HCT116 (cell line): ENCODE data around the gene SLC12A7. TPM values are rescaled to one million over a fixed set of nuclear protein-coding genes. Genes with fewer than 3 reads are reported as not detected.

Experiments used
- ATAC-seq: fragments of 200-7000 bp; cut with Tn5 transposase; 2 replicates; pipeline ENCODE4 v1.9.1; 2020; ENCODE audit warnings: mild to moderate bottlenecking, moderate library complexity
- BruUV-seq: library from RNA; stranded (reverse); fragments of 400-500 nt; replicated peaks from 2 replicates; lab custom pipeline; 2021; lab: Mats Ljungman, UMichigan
- CTCF ChIA-PET: fragments of 300-600 bp; sonication (Branson Sonifier 250); formaldehyde crosslinking; loops from one replicate; lab custom pipeline; 2021; ENCODE audit warnings: antibody characterized with exemption; lab: Charles Lee
- POLR2A ChIA-PET: fragments of 300-600, 350-600 bp; sonication (Branson Sonifier 250); formaldehyde crosslinking; loops from one replicate; lab custom pipeline; 2021; ENCODE audit warnings: antibody characterized with exemption; lab: Charles Lee
- RAD21 ChIA-PET, 2 experiments: fragments of 300-600 bp; sonication (Branson Sonifier 250); formaldehyde crosslinking; loops; one replicate each; lab custom pipeline; 2023; ENCODE audit warnings: low total read pairs in 2 of 2; ENCODE audit not compliant: uncharacterized antibody in 2 of 2, unreplicated experiment in 2 of 2, low non-redundant PET in 1 of 2; lab: Charles Lee
- DNase-seq: peaks from one replicate; pipeline ENCODE4 v3.0.0-alpha.2; 2010; ENCODE audit warnings: low read depth, low spot score
- H2AFZ ChIP-seq: fragments of 200-600 bp; shearing (Covaris generic), sonication (generic); 2 replicates; pipeline ENCODE4 v1.6.1; 2017; ENCODE audit warnings: low read depth, mixed run types, mixed read lengths, antibody characterized with exemption, low read length; ENCODE audit not compliant: poor library complexity, severe bottlenecking
- H3K27ac ChIP-seq: 2 replicates; pipeline ENCODE4 v1.5.1; 2012; ENCODE audit warnings: low read depth, low read length
- H3K27me3 ChIP-seq: fragments of 200-600 bp; sonication (generic); 2 replicates; pipeline ENCODE4 v1.6.1; 2016; ENCODE audit warnings: mixed run types, low read length, mixed read lengths; ENCODE audit not compliant: insufficient read depth
- H3K36me3 ChIP-seq, 2 experiments: fragments of 200-500 bp in 1 of 2; fragments of 200-600 bp in 1 of 2; sonication (Bioruptor generic) in 1 of 2; sonication (generic) in 1 of 2; 2 replicates each; pipeline versions ENCODE4 v1.5.1 to v1.6.1; 2014 to 2016; ENCODE audit warnings: low read length in 2 of 2, inconsistent platforms in 1 of 2, mixed read lengths in 1 of 2, mixed run types in 1 of 2; ENCODE audit not compliant: insufficient read depth in 2 of 2, control insufficient read depth in 1 of 2
- H3K4me1 ChIP-seq, 2 experiments: fragments of 200-600 bp in 1 of 2; sonication (generic) in 1 of 2; 2 replicates each; pipeline versions ENCODE4 v1.5.1 to v1.6.1; 2012 to 2017; ENCODE audit warnings: low read length in 2 of 2, inconsistent platforms in 1 of 2, mild to moderate bottlenecking in 1 of 2, mixed read lengths in 1 of 2, mixed run types in 1 of 2, moderate library complexity in 1 of 2; ENCODE audit not compliant: insufficient read depth in 2 of 2, control insufficient read depth in 1 of 2
- H3K4me2 ChIP-seq: fragments of 200-600 bp; sonication (generic); 2 replicates; pipeline ENCODE4 v1.6.1; 2017; ENCODE audit warnings: mixed run types, low read length, mixed read lengths
- H3K4me3 ChIP-seq, 2 experiments: fragments of 200-600 bp in 1 of 2; sonication (generic) in 1 of 2; replicated peaks in 1 of 2; 2 replicates each; pipeline ENCODE4 v1.5.1; 2011 to 2016; ENCODE audit warnings: low read length in 2 of 2, control low read depth in 1 of 2, low read depth in 1 of 2, mild to moderate bottlenecking in 1 of 2, mixed read lengths in 1 of 2, mixed run types in 1 of 2
- H3K79me2 ChIP-seq: fragments of 200-600 bp; sonication (generic); 2 replicates; pipeline ENCODE4 v1.6.1; 2017; ENCODE audit warnings: mild to moderate bottlenecking, mixed run types, low read length, moderate library complexity, mixed read lengths; ENCODE audit not compliant: insufficient read depth
- H3K9ac ChIP-seq: fragments of 200-600 bp; sonication (generic); 2 replicates; pipeline ENCODE4 v1.6.1; 2016; ENCODE audit warnings: low read length, mixed read lengths
- H3K9me2 ChIP-seq: fragments of 200-600 bp; sonication (generic), shearing (Covaris generic); 2 replicates; pipeline ENCODE4 v1.6.1; 2017; ENCODE audit warnings: mixed run types, mild to moderate bottlenecking, moderate library complexity; ENCODE audit not compliant: insufficient read depth
- H3K9me3 ChIP-seq, 2 experiments: fragments of 200-500 bp in 1 of 2; fragments of 200-600 bp in 1 of 2; sonication (Bioruptor generic) in 1 of 2; sonication (generic) in 1 of 2; 2 replicates each; pipeline ENCODE4 v1.6.1; 2014 to 2017; ENCODE audit warnings: low read length in 2 of 2, mixed read lengths in 2 of 2, inconsistent platforms in 1 of 2, low read depth in 1 of 2, mild to moderate bottlenecking in 1 of 2, mixed run types in 1 of 2, moderate library complexity in 1 of 2; ENCODE audit not compliant: control insufficient read depth in 1 of 2, insufficient read depth in 1 of 2
- H4K20me1 ChIP-seq: fragments of 200-600 bp; sonication (generic), shearing (Covaris generic); 2 replicates; pipeline ENCODE4 v1.6.1; 2017; ENCODE audit warnings: mixed run types, mild to moderate bottlenecking, moderate library complexity; ENCODE audit not compliant: insufficient read depth
- CBX3 ChIP-seq: IDR thresholded peaks from 2 replicates; pipeline ENCODE4 v1.6.1; 2012; ENCODE audit warnings: low read depth
- CEBPB ChIP-seq: IDR thresholded peaks from 2 replicates; pipeline ENCODE4 v1.6.1; 2012; ENCODE audit warnings: low read depth
- EGR1 ChIP-seq: IDR thresholded peaks from 2 replicates; pipeline ENCODE4 v1.6.1; 2012; ENCODE audit warnings: low read depth
- ELF1 ChIP-seq: IDR thresholded peaks from 2 replicates; pipeline ENCODE4 v1.6.1; 2012; ENCODE audit warnings: low read depth, borderline replicate concordance
- JUND ChIP-seq: IDR thresholded peaks from 2 replicates; pipeline ENCODE4 v1.6.1; 2012
- POLR2A ChIP-seq: IDR thresholded peaks from 2 replicates; pipeline ENCODE4 v1.7.0; 2011; ENCODE audit warnings: borderline replicate concordance; ENCODE audit not compliant: insufficient read depth, insufficient read length; ENCODE audit errors: extremely low read depth
- POLR2AphosphoS5 ChIP-seq: IDR thresholded peaks from 2 replicates; pipeline ENCODE4 v1.6.1; 2011; ENCODE audit warnings: mild to moderate bottlenecking, low read depth, low read length, moderate library complexity
- RAD21 ChIP-seq: IDR thresholded peaks from 2 replicates; pipeline ENCODE4 v1.6.1; 2012; ENCODE audit warnings: low read depth, mild to moderate bottlenecking
- SRF ChIP-seq: IDR thresholded peaks from 2 replicates; pipeline ENCODE4 v1.6.1; 2012; ENCODE audit warnings: low read depth
- TCF7L2 ChIP-seq: IDR thresholded peaks from 2 replicates; pipeline ENCODE4 v1.7.0; 2011; ENCODE audit warnings: borderline replicate concordance, inconsistent platforms; ENCODE audit not compliant: insufficient read depth, insufficient read length; ENCODE audit errors: extremely low read depth
- YY1 ChIP-seq: IDR thresholded peaks from 2 replicates; pipeline ENCODE4 v1.6.1; 2011; ENCODE audit warnings: low read length, low read depth, moderate library complexity, mild to moderate bottlenecking; ENCODE audit not compliant: insufficient replicate concordance; ENCODE audit errors: extremely low read depth
- ZNF274 ChIP-seq: fragments of 200-500 bp; sonication (Bioruptor generic); IDR thresholded peaks from 2 replicates; pipeline ENCODE4 v1.6.1; 2014; ENCODE audit warnings: mild to moderate bottlenecking, low read depth, low read length, inconsistent platforms
- intact Hi-C: fragments of 100-400 bp; cut with micrococcal nuclease; formaldehyde crosslinking; loops from 2 replicates; pipeline ENCODE4 v1.10.0; 2022
- total RNA-seq: library from RNA; stranded (reverse); gene quantifications from one replicate; pipeline ENCODE4 v1.2.1, GENCODE V29; 2021; ENCODE audit not compliant: unreplicated experiment
- TF ChIP-seq, protein P1 (sequence below), 3 experiments: fragments of 200-600 bp in 1 of 3; sonication (generic) in 1 of 3; IDR thresholded peaks in 2 of 3; conservative IDR thresholded peaks in 1 of 3; 2 replicates each; pipeline ENCODE4 v1.5.1; 2012 to 2017; ENCODE audit warnings: low read depth in 2 of 3, low read length in 2 of 3, antibody characterized with exemption in 1 of 3, borderline replicate concordance in 1 of 3, control low read depth in 1 of 3, mild to moderate bottlenecking in 1 of 3, mixed read lengths in 1 of 3, mixed run types in 1 of 3, moderate library complexity in 1 of 3; ENCODE audit not compliant: insufficient read depth in 1 of 3
- TF ChIP-seq, protein P2 (sequence below): IDR thresholded peaks from 2 replicates; pipeline ENCODE4 v1.6.1; 2012
- TF ChIP-seq, protein P3 (sequence below): IDR thresholded peaks from 2 replicates; pipeline ENCODE4 v1.6.1; 2011; ENCODE audit warnings: mild to moderate bottlenecking, low read length, moderate library complexity; ENCODE audit not compliant: insufficient replicate concordance; ENCODE audit errors: extremely low read depth

SLC12A7 gene
- total RNA-seq, 1 experiment from 2014 or later = 29.6 TPM

DNA sequence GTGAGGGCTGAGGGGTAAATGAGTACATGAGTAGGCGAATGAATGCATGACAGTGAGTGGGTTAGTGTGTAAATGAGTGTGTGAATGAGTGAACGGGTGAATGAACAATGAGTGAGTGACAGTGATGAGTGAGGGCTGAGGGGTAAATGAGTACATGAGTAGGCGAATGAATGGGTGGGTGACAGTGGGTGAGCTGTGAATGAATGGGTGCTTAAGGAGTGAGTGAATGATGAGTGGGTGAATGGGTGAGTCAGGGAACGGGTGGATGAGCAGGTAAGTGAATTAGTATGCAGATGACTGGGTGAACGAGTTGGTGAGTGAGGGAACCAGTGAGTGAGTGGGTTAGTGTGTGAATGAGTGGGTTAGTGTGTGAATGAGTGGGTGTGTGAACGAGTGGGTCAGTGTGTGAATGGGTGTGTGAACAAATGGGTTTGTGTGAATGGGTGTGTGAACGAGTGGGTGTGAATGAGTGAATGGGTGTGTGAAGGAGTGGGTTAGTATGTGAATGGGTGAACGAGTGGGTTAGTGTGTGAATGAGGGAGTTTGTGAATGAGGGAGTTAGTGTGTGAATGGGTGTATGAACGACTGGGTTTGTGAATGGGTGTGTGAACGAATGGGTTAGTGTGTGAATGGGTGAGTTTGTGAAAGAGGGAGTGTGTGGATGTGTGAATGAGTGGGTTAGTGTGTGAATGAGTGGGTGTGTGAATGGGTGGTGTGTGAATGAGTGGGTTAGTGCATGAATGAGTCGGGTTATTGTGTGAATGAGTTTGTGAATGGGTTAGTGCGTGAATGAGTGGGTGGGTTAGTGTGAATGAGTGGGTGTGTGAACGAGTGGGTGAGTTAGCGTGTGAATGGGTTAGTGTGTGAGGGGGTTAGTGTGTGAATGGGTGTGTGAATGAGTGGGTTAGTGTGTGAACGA is 70.4 kb downstream of the SLC12A7 start:
- no peak for DNase-seq
- intact Hi-C loops = no loop called here
- RAD21 ChIA-PET = no interaction called here

DNA sequence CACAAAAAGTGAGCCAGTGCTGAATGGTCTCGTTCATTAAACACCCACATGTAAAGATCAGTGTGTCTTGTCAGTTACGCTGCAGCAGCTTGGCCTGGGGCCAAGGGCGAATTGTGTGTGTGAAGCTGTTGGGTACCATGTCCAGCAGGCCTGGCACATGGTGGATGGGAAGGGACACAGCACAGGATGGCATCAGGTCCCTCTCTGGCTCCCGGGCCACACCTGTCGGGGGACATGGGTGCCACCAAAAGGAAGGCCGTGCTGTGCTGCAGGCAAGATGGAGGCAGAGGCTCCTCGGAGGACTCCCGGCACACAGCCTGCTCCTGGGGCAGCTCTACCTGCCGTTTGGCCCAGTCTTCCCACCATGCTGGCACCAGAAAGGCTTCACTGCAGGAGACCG is 71.3 kb downstream of the SLC12A7 start:
- Histone ChIP-seq H3K9me2 (no peaks in the 10 kb centered on the region), H3K9ac (no peak overlapping the region), H3K36me3 (no peaks in the 10 kb centered on the region), H3K9me3 (peaks cover 0 to 5% of the 10 kb centered on the region in 2 experiments; a peak in 2 of 4 replicates), H3K27ac (no peak overlapping the region), H2AFZ (no peak overlapping the region), H3K4me3 (no peak overlapping the region), H3K4me1 (no peaks in the 10 kb centered on the region), H3K4me2 (no peak overlapping the region), H4K20me1 (no peaks in the 10 kb centered on the region), H3K79me2 (no peaks in the 10 kb centered on the region), H3K27me3 (no peaks in the 10 kb centered on the region)
- RAD21 ChIA-PET = no interaction called here
- BruUV-seq = no TSS peak
- POLR2A ChIA-PET = no interaction called here
- DNase-seq = no peak
- ATAC-seq = no peak
- intact Hi-C loops = no loop called here
- CTCF ChIA-PET = no interaction called here
- TF ChIP-seq ZNF274 (no peak), CEBPB (no peak), POLR2A (no peak), POLR2AphosphoS5 (no peak), ELF1 (no peak), YY1 (no peak), TCF7L2 (no peak), EGR1 (no peak), RAD21 (no peak), SRF (no peak)
- TF ChIP-seq, protein P1, sequence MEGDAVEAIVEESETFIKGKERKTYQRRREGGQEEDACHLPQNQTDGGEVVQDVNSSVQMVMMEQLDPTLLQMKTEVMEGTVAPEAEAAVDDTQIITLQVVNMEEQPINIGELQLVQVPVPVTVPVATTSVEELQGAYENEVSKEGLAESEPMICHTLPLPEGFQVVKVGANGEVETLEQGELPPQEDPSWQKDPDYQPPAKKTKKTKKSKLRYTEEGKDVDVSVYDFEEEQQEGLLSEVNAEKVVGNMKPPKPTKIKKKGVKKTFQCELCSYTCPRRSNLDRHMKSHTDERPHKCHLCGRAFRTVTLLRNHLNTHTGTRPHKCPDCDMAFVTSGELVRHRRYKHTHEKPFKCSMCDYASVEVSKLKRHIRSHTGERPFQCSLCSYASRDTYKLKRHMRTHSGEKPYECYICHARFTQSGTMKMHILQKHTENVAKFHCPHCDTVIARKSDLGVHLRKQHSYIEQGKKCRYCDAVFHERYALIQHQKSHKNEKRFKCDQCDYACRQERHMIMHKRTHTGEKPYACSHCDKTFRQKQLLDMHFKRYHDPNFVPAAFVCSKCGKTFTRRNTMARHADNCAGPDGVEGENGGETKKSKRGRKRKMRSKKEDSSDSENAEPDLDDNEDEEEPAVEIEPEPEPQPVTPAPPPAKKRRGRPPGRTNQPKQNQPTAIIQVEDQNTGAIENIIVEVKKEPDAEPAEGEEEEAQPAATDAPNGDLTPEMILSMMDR (IDR thresholded peaks at IDR 0.05 in 2 of 3, conservative IDR thresholded peaks at IDR 0.05 in 1 of 3; ENCODE audit: borderline replicate concordance in 1 of 3, insufficient read depth in 1 of 3, low read depth in 2 of 3, low read length in 2 of 3) = no peak
- TF ChIP-seq, protein P2, sequence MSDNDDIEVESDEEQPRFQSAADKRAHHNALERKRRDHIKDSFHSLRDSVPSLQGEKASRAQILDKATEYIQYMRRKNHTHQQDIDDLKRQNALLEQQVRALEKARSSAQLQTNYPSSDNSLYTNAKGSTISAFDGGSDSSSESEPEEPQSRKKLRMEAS = no peak
- TF ChIP-seq, protein P3, sequence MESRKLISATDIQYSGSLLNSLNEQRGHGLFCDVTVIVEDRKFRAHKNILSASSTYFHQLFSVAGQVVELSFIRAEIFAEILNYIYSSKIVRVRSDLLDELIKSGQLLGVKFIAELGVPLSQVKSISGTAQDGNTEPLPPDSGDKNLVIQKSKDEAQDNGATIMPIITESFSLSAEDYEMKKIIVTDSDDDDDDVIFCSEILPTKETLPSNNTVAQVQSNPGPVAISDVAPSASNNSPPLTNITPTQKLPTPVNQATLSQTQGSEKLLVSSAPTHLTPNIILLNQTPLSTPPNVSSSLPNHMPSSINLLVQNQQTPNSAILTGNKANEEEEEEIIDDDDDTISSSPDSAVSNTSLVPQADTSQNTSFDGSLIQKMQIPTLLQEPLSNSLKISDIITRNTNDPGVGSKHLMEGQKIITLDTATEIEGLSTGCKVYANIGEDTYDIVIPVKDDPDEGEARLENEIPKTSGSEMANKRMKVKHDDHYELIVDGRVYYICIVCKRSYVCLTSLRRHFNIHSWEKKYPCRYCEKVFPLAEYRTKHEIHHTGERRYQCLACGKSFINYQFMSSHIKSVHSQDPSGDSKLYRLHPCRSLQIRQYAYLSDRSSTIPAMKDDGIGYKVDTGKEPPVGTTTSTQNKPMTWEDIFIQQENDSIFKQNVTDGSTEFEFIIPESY = no peak

More for the DNA sequence above, 70.4 kb downstream of the SLC12A7 start:
- ChIA-PET CTCF (no interaction called here), POLR2A (no interaction called here)
- Histone ChIP-seq H3K9me3 (peaks cover 3 to 5% of the 10 kb centered on the region in 2 experiments; a peak in 2 of 4 replicates), H3K9ac (no peak overlapping the region), H3K4me2 (no peak overlapping the region), H3K27ac (no peak overlapping the region), H3K4me3 (no peak overlapping the region), H3K79me2 (no peaks in the 10 kb centered on the region), H3K36me3 (no peaks in the 10 kb centered on the region), H4K20me1 (no peaks in the 10 kb centered on the region), H2AFZ (no peak overlapping the region), H3K27me3 (no peaks in the 10 kb centered on the region), H3K4me1 (no peaks in the 10 kb centered on the region), H3K9me2 (no peaks in the 10 kb centered on the region)
- no peak for ATAC-seq
- BruUV-seq = no TSS peak
- no peak for TF ChIP-seq CBX3
- no peak for TF ChIP-seq YY1
- no peak for TF ChIP-seq JUND
- TF ChIP-seq TCF7L2 = no peak
